Testis (tissue), 2 donors: ENCODE results near the gene ANKRD45.

Experiments
- POLR2A ChIP-seq: fragments of 450-650 bp; IDR thresholded peaks from one replicate; pipeline ENCODE4 v1.6.1; 2017; ENCODE audit warnings: antibody characterized with exemption, mild to moderate bottlenecking, moderate library complexity
- TF ChIP-seq, protein P1 (sequence below), 3 experiments: fragments of 450-650 bp in 2 of 3; fragments of 200-600 bp in 1 of 3; sonication (generic) in 1 of 3; IDR thresholded peaks; one replicate each; pipeline ENCODE4 v1.5.1; 2016 to 2019; ENCODE audit warnings: antibody characterized with exemption in 3 of 3, mild to moderate bottlenecking in 2 of 3, moderate library complexity in 1 of 3

DNA sequence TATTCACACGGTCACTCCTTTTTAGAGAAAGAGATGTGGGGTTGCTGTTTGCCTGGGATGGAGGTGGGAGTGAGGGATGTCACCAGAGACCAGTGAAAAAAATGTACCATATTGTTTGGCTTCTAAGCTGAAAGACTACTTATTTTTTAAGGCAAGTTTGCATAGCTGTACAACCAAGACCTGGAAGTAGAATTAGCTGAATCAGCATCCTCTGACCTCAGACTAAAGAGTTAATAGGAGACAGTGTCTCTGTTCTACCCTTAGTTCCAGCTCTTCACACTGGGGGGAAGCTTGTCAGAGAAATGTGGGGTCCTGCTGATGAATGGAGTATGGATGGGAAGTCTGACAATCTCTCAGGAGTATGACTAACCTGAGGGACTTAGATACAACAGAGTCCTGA, 108.4 kb downstream of the ANKRD45 start:
- TF ChIP-seq, protein P1, sequence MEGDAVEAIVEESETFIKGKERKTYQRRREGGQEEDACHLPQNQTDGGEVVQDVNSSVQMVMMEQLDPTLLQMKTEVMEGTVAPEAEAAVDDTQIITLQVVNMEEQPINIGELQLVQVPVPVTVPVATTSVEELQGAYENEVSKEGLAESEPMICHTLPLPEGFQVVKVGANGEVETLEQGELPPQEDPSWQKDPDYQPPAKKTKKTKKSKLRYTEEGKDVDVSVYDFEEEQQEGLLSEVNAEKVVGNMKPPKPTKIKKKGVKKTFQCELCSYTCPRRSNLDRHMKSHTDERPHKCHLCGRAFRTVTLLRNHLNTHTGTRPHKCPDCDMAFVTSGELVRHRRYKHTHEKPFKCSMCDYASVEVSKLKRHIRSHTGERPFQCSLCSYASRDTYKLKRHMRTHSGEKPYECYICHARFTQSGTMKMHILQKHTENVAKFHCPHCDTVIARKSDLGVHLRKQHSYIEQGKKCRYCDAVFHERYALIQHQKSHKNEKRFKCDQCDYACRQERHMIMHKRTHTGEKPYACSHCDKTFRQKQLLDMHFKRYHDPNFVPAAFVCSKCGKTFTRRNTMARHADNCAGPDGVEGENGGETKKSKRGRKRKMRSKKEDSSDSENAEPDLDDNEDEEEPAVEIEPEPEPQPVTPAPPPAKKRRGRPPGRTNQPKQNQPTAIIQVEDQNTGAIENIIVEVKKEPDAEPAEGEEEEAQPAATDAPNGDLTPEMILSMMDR (IDR thresholded peaks at IDR 0.05) = no peak
- no peak for TF ChIP-seq POLR2A
